VCaP (cell line): ENCODE results near the gene BRCA1.

Source experiments
- H3K27ac ChIP-seq: fragments of 450-650 bp; 2 replicates; pipeline ENCODE4 v1.5.1; 2017
- CTCF ChIP-seq: fragments of 450-650 bp; conservative IDR thresholded peaks from 2 replicates; pipeline ENCODE4 v1.5.1; 2017; ENCODE audit warnings: mild to moderate bottlenecking, moderate library complexity

BRCA1 gene

DNA sequence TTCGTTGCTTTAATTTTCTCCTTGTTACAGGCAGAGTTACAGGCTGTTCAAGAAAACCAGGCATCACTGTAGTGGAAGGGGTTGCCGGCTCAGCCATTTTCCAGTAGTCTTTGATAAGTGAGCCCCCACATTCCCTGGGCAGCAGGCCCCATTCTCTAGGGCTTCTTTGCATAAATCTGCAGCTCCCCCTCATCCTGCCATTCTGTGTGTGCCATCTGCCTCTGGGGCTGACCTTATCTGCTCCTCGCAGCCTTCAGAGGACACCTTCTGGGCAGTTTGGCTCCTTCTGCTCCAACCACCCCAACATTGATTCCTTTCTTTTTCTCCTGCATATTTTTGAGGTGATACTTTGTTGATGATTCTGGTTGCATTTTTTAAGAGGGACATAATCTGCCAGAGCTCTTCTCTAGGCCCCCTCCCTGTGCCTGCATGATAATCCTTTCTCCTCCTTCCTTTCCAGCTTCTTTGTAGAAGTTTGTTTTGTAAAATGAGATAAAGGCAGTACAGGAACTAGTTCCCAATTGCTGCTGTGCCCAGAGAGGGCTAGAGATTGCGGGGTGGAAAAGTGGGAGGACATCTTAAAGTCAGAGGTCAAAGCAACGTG is 83.0 kb downstream of the BRCA1 start:
- H3K27ac ChIP-seq: no peak overlapping the region
- TF ChIP-seq CTCF: no peak

- no peak overlapping the region for H3K27ac ChIP-seq
- no peak for TF ChIP-seq CTCF
Measured at GRCh38 chr17:43040655-43041054, 84.5 kb downstream of the BRCA1 start.

GRCh38 chr17:43039646-43040045 is 85.5 kb downstream of the BRCA1 start:
- H3K27ac ChIP-seq: no peak overlapping the region
- no peak for TF ChIP-seq CTCF

- H3K27ac ChIP-seq: no peak overlapping the region
- TF ChIP-seq CTCF: no peak
Measured at GRCh38 chr17:43034894-43035293, 90.3 kb downstream of the BRCA1 start.

DNA sequence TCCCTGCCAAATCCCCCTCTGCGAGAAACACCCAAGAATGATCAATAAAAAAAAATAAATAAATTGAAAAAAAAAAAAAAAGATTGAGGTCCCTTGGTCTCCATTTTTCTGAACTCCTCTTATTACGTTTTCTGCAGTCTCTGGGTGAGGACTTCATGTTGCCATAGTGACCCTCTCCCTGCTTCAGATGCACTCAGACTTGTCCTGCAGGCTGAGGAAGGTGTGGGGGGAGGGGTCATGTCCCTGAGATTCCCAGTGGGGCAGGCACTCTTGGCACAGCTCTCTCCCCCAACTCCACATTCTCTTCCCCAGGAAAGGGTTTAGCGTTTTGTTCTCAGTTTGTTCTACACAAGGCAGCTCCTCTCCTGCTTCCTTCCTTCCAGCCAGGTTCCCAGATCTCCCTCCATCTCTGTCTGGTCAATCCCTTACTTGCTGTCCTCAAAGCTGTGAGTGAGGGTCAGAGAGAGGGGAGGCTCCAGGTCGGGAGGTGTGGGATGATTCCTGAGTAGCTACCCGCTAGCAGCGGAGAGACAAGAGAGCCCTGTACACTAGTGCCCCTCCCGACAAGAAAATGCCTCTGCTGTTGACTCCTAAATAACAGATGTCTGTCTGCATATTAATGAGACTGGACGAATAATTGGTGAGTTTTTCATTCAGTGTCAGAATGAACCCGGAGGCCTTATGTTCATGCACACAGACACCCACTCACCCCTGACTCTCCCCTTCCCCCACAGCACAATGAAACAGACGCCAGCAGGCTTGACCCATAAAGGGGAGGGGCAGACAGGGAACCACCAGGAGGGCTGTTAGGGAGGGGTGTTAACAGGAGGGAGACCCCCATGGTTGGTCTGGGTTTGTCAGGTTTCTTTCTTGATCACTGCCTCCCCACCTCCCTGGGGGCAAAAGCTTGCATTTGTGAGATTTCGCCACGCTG is 90.9 kb downstream of the BRCA1 start:
- no peak for TF ChIP-seq CTCF
- no peak overlapping the region; the same call in 1 of the 2 replicates for H3K27ac ChIP-seq

DNA sequence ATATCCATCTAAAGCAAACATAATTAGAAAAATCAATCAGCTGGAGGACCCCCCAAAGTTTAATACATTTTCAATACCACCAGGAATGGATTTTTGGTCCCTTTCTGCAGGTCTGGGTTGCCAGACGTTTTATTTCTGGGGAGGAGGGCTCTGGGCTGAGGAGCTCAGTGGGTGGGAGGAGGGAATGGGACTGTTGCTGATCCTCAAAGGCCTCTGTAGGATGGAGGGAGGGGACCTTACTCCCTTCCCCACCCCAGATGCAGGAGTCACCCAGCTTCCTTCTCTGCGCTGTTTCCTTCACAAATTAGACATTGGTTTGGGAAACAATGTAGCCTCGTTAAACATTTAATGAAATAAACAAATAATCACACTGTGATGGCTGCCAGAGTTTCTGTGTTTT is 93.5 kb downstream of the BRCA1 start:
- TF ChIP-seq CTCF: no peak
- H3K27ac ChIP-seq: no peak overlapping the region

GRCh38 chr17:43030137-43030767 is 94.9 kb downstream of the BRCA1 start:
- no peak overlapping the region for H3K27ac ChIP-seq
- no peak for TF ChIP-seq CTCF
